ENCODE measurements around the gene EBLN2. TPM values are rescaled to one million over a fixed set of nuclear protein-coding genes. Genes with fewer than 3 reads are reported as not detected.
"Not testable (repeated sequence)": the region's sequence is repeated elsewhere in the genome, so short reads cannot be mapped to it uniquely, and the experiment has no call there.

Gene EBLN2
- total RNA-seq, 1 donor from 2014 or later, result 15.3 TPM

GRCh38 chr3:73056014-73056844 lies 5.2 kb upstream of the EBLN2 start:
- no peak for TF ChIP-seq EZH2phosphoT487 (IDR thresholded peaks at IDR 0.05)
- TF ChIP-seq CTCF (IDR thresholded peaks at IDR 0.05), result peak; percentile 57
- H3K9me3 ChIP-seq (ENCODE audit: low read depth), result no peaks in the 10 kb centered on the region
- no peak overlapping the region for H3K27ac ChIP-seq
- Mint-ChIP-seq H3K27me3 (ENCODE audit: insufficient read depth, low read depth) (no peaks in the 10 kb centered on the region), H3K4me1 (no peaks in the 10 kb centered on the region), H3K9me3 (no peaks in the 10 kb centered on the region), H3K27ac (no peak overlapping the region), H3K36me3 (peaks cover 4% of the 10 kb centered on the region), H3K4me3 (no peak overlapping the region)
- no peak overlapping the region for H3K9ac ChIP-seq
- H3K4me2 ChIP-seq, result no peak overlapping the region
- H3K27me3 ChIP-seq, result no peaks in the 10 kb centered on the region
- H3F3A ChIP-seq (ENCODE audit: low read depth), result peaks cover 15% of the 10 kb centered on the region
- peaks cover 59% of the 10 kb centered on the region for H3K79me2 ChIP-seq (ENCODE audit: low read depth)
- no peaks in the 10 kb centered on the region for H3K36me3 ChIP-seq
- H2AFZ ChIP-seq (replicated peaks), result no peak overlapping the region
- H3K4me3 ChIP-seq, result no peak overlapping the region
- peaks cover 24% of the 10 kb centered on the region for H4K20me1 ChIP-seq (ENCODE audit: low read depth)
- no peaks in the 10 kb centered on the region for H3K4me1 ChIP-seq
- DNase-seq (ENCODE audit: low spot score), result peak; percentile 25

GRCh38 chr3:73056845-73057150 lies 4.7 kb upstream of the EBLN2 start:
- Histone ChIP-seq H3K4me3 (no peak overlapping the region), H3K4me1 (no peaks in the 10 kb centered on the region), H3F3A (ENCODE audit: low read depth) (peaks cover 15% of the 10 kb centered on the region), H3K36me3 (peaks cover 1% of the 10 kb centered on the region), H3K27ac (no peak overlapping the region), H4K20me1 (ENCODE audit: low read depth) (peaks cover 18% of the 10 kb centered on the region), H3K27me3 (no peaks in the 10 kb centered on the region), H3K79me2 (ENCODE audit: low read depth) (peaks cover 64% of the 10 kb centered on the region), H2AFZ (replicated peaks) (no peak overlapping the region), H3K4me2 (no peak overlapping the region), H3K9me3 (ENCODE audit: low read depth) (no peaks in the 10 kb centered on the region), H3K9ac (no peak overlapping the region)
- TF ChIP-seq EZH2phosphoT487 (IDR thresholded peaks at IDR 0.05) (no peak), EZH2 (IDR thresholded peaks at IDR 0.05) (no peak), CTCF (IDR thresholded peaks at IDR 0.05) (no peak)
- Mint-ChIP-seq H3K27me3 (ENCODE audit: insufficient read depth, low read depth) (no peaks in the 10 kb centered on the region), H3K36me3 (peaks cover 2% of the 10 kb centered on the region), H3K4me1 (no peaks in the 10 kb centered on the region), H3K27ac (no peak overlapping the region), H3K4me3 (no peak overlapping the region), H3K9me3 (no peaks in the 10 kb centered on the region)
- no peak for DNase-seq (ENCODE audit: low spot score)

- H2AFZ ChIP-seq (replicated peaks), result no peak overlapping the region
- H3K9me3 Mint-ChIP-seq, result no peaks in the 10 kb centered on the region
- H4K20me1 ChIP-seq (ENCODE audit: low read depth), result peaks cover 5% of the 10 kb centered on the region
- H3K27me3 Mint-ChIP-seq (ENCODE audit: insufficient read depth, low read depth), result peaks cover 2% of the 10 kb centered on the region
- no peak for DNase-seq (ENCODE audit: low spot score)
- H3K36me3 ChIP-seq, result peaks cover 28% of the 10 kb centered on the region
- no peaks in the 10 kb centered on the region for H3K4me1 ChIP-seq
- H3K79me2 ChIP-seq (ENCODE audit: low read depth), result peaks cover 73% of the 10 kb centered on the region
- no peak overlapping the region for H3K4me2 ChIP-seq
- H3K36me3 Mint-ChIP-seq, result peaks cover 23% of the 10 kb centered on the region
- no peaks in the 10 kb centered on the region for H3K9me3 ChIP-seq (ENCODE audit: low read depth)
- no peaks in the 10 kb centered on the region for H3K27me3 ChIP-seq
- H3F3A ChIP-seq (ENCODE audit: low read depth), result peaks cover 34% of the 10 kb centered on the region
- no peak overlapping the region for H3K4me3 Mint-ChIP-seq
- no peak for TF ChIP-seq EZH2 (IDR thresholded peaks at IDR 0.05)
- no peak for TF ChIP-seq CTCF (IDR thresholded peaks at IDR 0.05)
- no peak for TF ChIP-seq EZH2phosphoT487 (IDR thresholded peaks at IDR 0.05)
- no peak overlapping the region for H3K4me3 ChIP-seq
- H3K9ac ChIP-seq, result no peak overlapping the region
- H3K27ac Mint-ChIP-seq, result no peak overlapping the region
- no peaks in the 10 kb centered on the region for H3K4me1 Mint-ChIP-seq
- no peak overlapping the region for H3K27ac ChIP-seq
Measured at GRCh38 chr3:73060302-73060723, 1.1 kb upstream of the EBLN2 start.

- Histone ChIP-seq H4K20me1 (ENCODE audit: low read depth) (peaks cover 33% of the 10 kb centered on the region), H3K79me2 (ENCODE audit: low read depth) (peaks cover 14% of the 10 kb centered on the region), H3F3A (ENCODE audit: low read depth) (peaks cover 68% of the 10 kb centered on the region), H3K36me3 (peaks cover 43% of the 10 kb centered on the region)
- not testable (repeated sequence) for H3K4me3 ChIP-seq; H3K9ac ChIP-seq; H3K27ac ChIP-seq; H3K27me3 ChIP-seq; H3K4me1 ChIP-seq; H3K4me2 ChIP-seq; DNase-seq (ENCODE audit: low spot score); H3K9me3 Mint-ChIP-seq; H3K27me3 Mint-ChIP-seq (ENCODE audit: insufficient read depth, low read depth); H3K4me3 Mint-ChIP-seq; H3K9me3 ChIP-seq (ENCODE audit: low read depth); H2AFZ ChIP-seq (replicated peaks); H3K4me1 Mint-ChIP-seq; H3K27ac Mint-ChIP-seq
- peaks cover 25% of the 10 kb centered on the region for H3K36me3 Mint-ChIP-seq
Measured at GRCh38 chr3:73066243-73066642, 4.8 kb downstream of the EBLN2 start.

All from neural progenitor cell (in vitro differentiated cells).